Activated CD8-positive, alpha-beta memory T cell treated with anti-CD3 and anti-CD28 coated beads for 36 hours (primary cell): ENCODE data around the gene ARID3B. TPM values are rescaled to one million over a fixed set of nuclear protein-coding genes. Genes with fewer than 3 reads are reported as not detected.
"Not testable (repeated sequence)": the region's sequence is repeated elsewhere in the genome, so short reads cannot be mapped to it uniquely, and the experiment has no call there.

Experiments used
- CTCF ChIA-PET: fragments of 350-600 bp; sonication (Branson Sonifier 250); formaldehyde crosslinking; loops from one replicate; lab custom pipeline; 2021; ENCODE audit warnings: antibody characterized with exemption; lab: Charles Lee
- POLR2A ChIA-PET: fragments of 350-600 bp; sonication (Branson Sonifier 250); formaldehyde crosslinking; loops from one replicate; lab custom pipeline; 2021; ENCODE audit warnings: antibody characterized with exemption; lab: Charles Lee
- total RNA-seq, 2 experiments: library from RNA; stranded (reverse); gene quantifications; one replicate each; pipeline ENCODE4 v1.2.3, GENCODE V29; 2021

ARID3B gene
- total RNA-seq, 2 experiments from 2014 or later, result 34.2 to 34.3 TPM

DNA sequence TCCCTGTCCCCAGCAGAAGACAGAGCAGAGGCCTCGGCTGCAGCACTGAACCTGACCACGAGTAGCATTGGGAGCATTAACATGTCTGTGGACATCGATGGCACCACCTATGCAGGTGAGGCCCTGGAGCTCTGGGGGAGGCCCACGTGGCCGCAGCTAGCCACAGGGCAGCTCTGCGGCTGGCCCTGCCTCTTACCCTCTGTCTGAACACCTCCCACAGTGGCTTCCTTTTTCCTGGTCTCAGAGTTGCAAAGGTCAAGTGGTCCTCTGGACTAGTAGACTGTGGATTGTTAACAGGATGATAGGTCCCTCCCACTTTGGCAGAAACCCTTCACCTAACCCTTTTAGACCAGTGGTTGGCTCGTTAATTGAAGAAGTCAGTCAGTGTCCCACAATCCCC, 52.1 kb downstream of the ARID3B start:
- ChIA-PET POLR2A (interaction anchor here (0.7 kb wide), 1 partner anchor 29 kb away, joined by 3 read pairs; no protein-coding TSS in a partner anchor), CTCF (no interaction called here)

DNA sequence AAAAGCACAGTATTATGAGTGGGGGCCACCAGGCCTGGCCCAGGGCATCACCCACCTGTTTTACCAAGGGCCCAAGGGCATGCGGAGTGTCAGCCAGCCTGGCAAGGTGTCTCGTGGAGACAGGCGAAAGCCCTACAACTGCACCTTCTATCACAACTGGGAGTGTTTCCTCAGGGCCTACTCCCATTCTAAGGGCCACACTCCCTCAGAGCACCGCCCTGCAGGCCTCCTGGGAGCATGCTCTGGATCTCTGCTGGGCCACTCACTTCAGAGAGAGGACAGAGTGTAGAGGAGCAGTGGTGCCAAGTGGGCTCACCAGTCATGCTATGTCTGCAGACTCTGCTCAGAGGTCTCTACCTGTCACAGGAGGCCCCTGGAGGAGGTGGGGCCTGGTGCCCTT, 53.4 kb downstream of the ARID3B start:
- ChIA-PET POLR2A (no interaction called here), CTCF (interaction anchor here (0.6 to 1.1 kb wide), 2 partner anchors 12 to 545 kb away, joined by 3 read pairs; no protein-coding TSS in a partner anchor)

GRCh38 chr15:74595271-74595670, 54.3 kb downstream of the ARID3B start:
- ChIA-PET CTCF (interaction anchor here (0.6 to 1.1 kb wide), 3 partner anchors 12 to 1238 kb away, joined by 3 read pairs; no protein-coding TSS in a partner anchor), POLR2A (no interaction called here)

DNA sequence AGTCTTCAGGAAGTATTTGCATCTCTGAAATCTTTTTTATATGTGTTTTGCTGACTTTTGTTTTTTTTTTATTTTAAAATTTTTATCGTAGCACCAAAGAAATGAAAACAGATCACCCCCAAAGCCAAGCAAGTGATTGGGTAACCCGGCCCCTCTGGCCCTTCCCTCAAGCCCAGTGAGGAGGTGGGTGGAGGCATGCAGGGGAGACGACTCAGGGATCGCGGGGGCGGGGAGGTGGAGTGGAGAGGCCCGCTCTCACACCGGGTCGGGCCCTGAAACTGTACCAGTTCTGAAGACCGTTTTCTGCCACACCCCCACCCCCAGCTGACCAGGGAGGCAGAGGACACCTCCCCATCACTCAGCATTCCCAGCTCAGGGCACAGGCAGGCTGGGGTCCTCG, 55.7 kb downstream of the ARID3B start:
- CTCF ChIA-PET, POLR2A ChIA-PET: not testable (repeated sequence)

- CTCF ChIA-PET, result not testable (repeated sequence)
- POLR2A ChIA-PET, result interaction anchor here (1.2 to 3.1 kb wide), 2 partner anchors 17 to 56 kb away, joined by 10 to 13 read pairs; partner anchors contain the start of gene ARID3B
These were observed 56.2 kb downstream of the ARID3B start for GRCh38 chr15:74597146-74597705.

GRCh38 chr15:74598126-74598842, 57.3 kb downstream of the ARID3B start:
- CTCF ChIA-PET, result interaction anchor here (0.7 to 1.1 kb wide), 2 partner anchors 31 to 383 kb away, joined by 3 read pairs; no protein-coding TSS in a partner anchor
- POLR2A ChIA-PET, result interaction anchor here (0.6 to 3.1 kb wide), 7 partner anchors 11 to 182 kb away, joined by 3 to 13 read pairs (median 4); partner anchors contain the start of genes ARID3B and CLK3

- ChIA-PET POLR2A (interaction anchor here (0.9 to 3.1 kb wide), 3 partner anchors 10 to 17 kb away, joined by 3 to 13 read pairs (median 5); partner anchors contain the start of gene CLK3), CTCF (interaction anchor here (1.5 kb wide), 1 partner anchor 20 kb away, joined by 3 read pairs; no protein-coding TSS in a partner anchor)
These were observed 58.1 kb downstream of the ARID3B start for GRCh38 chr15:74599156-74599555.

- POLR2A ChIA-PET, result no interaction called here
These were observed 62.2 kb downstream of the ARID3B start for GRCh38 chr15:74603026-74603788.

GRCh38 chr15:74603789-74604705, 63.0 kb downstream of the ARID3B start:
- ChIA-PET CTCF (interaction anchor here (0.9 kb wide), 1 partner anchor 299 kb away, joined by 3 read pairs; no protein-coding TSS in a partner anchor), POLR2A (interaction anchor here (0.6 kb wide), 1 partner anchor 63 kb away, joined by 3 read pairs; no protein-coding TSS in a partner anchor)

More at GRCh38 chr15:74603026-74603788, 62.2 kb downstream of the ARID3B start:
- CTCF ChIA-PET, result interaction anchor here (0.9 kb wide), 2 partner anchors 18 to 299 kb away, joined by 3 to 4 read pairs; no protein-coding TSS in a partner anchor

DNA sequence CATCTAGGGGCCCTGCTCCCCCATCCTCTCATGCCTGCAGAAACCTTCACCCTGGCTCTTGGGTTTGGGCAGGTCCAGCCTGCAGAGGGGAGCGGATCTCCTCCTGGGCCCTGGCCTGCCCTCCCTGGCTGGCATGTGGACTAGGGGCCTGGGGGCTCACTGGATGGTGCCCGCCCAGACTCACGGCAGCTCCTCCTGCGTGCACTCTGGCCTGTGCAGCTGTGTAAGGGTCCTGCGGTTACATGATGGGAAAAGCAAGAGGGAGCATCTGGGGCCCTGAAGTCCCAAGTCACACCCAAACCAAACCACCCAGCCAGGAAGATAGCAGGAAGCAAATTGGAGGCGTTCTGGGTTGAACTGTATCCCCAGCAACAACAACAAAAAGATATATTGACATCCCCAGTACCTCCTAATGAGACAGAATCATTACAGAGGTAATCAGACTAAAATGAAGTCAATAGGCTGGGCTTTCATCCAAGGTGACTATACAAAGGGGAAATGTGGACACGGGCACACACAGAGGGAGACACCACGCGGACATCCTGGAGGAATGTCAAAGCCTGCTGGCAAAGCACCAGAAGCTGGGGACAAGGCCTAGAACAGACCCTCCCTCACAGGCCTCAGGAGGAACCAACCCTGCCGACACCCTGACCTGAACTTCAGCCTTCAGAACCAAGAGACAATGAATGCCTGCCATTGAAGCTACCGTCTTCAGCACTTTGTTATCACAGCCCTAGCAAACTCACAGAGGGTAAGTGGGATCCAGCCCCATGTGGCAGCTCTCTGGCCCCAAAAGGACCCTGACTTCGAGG, 64.2 kb downstream of the ARID3B start:
- CTCF ChIA-PET, result no interaction called here
- POLR2A ChIA-PET, result no interaction called here

DNA sequence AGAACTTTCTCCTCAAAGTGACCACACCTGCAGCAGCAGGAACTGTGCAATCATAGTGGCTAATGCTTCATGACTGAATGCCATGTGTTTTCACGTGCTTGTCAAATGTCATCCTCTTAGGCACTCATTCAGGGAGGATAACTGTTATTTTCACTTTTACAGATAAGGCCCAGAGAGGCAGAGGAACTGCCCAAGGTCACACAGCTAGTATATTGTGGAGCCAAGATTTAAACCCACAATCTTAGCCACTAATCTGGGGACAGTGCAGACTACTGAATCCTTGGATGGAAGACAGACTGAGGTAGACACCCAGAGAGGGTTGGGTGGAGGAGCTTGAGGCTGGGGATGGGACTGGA, 64.8 kb downstream of the ARID3B start:
- ChIA-PET POLR2A (no interaction called here), CTCF (no interaction called here)

GRCh38 chr15:74608786-74609185, 67.8 kb downstream of the ARID3B start:
- ChIA-PET CTCF (interaction anchor here (1.0 kb wide), 1 partner anchor 9 kb away, joined by 3 read pairs; no protein-coding TSS in a partner anchor), POLR2A (interaction anchor here (1.1 kb wide), 1 partner anchor 10 kb away, joined by 3 read pairs; no protein-coding TSS in a partner anchor)

GRCh38 chr15:74609938-74610301, 68.9 kb downstream of the ARID3B start:
- ChIA-PET POLR2A (no interaction called here), CTCF (interaction anchor here (1.0 kb wide), 1 partner anchor 8 kb away, joined by 3 read pairs; no protein-coding TSS in a partner anchor)

DNA sequence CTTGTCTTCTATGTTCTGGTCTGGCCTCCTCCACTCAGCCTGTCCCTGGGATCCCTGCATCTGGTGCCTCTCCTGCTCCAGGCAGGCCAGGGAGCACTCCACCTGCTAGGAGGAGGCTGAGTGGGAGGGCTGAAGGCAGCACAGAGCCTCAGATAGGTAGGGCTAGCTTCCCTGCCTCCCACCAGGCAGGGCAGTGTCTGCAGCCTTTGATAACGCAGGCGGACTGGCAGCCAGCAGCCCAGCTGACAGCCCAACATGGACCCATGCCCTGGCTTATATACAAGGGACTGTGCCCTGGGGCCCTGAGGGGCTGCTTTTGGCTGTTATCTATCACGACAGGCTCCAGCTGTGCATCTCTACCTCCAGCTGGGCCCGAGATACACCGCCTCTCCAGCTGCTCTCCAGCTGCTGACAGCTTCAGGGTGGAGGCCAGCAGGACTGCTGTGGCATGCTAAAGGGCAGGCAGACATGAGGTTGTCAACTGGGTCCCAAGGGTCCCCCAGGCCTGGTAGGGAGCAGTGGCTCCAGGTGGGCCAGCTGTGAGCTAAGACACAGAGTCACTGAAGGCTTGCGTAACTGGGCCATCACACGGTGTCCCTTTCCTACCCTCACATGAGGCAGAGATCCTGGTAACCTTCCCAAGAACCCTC, 69.4 kb downstream of the ARID3B start:
- ChIA-PET CTCF (no interaction called here), POLR2A (no interaction called here)

GRCh38 chr15:74611341-74611740, 70.3 kb downstream of the ARID3B start:
- ChIA-PET POLR2A (no interaction called here), CTCF (interaction anchor here (13.5 kb wide), 1 partner anchor 22 kb away, joined by 131 read pairs; no protein-coding TSS in a partner anchor)

DNA sequence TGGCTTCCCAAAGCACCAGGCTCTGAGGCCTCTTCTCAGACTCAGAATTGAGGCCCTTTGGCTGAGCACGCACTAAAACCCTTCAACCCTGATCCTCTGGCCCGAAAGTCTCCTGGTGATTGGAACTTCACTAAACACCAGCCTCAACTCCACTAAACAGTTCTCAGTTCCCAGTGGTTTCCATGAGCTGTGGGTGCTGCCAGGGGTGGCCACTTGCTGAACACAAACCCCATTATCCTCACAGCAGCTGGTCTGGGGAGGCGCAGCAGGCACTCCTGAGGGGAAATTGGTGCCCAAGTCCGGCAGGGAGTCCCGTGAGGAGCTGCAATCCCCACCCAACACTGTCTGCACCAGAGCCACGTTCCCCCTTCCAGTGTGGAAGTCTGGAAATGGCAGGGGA, 70.8 kb downstream of the ARID3B start:
- CTCF ChIA-PET, result interaction anchor here (0.5 to 13.5 kb wide), 3 partner anchors 22 to 64 kb away, joined by 3 to 131 read pairs (median 5); no protein-coding TSS in a partner anchor
- POLR2A ChIA-PET, result no interaction called here
